ENCODE data around the gene KIF7. TPM values are rescaled to one million over a fixed set of nuclear protein-coding genes. Genes with fewer than 3 reads are reported as not detected.
"Not testable (repeated sequence)": the region's sequence is repeated elsewhere in the genome, so short reads cannot be mapped to it uniquely, and the experiment has no call there.

KIF7 gene
- total RNA-seq, 4 donors from 2014 or later, result 10.8 to 23.6 (median 18.9) TPM

- no peak for TF ChIP-seq POLR2AphosphoS5 (IDR thresholded peaks at IDR 0.05)
- TF ChIP-seq EP300 (IDR thresholded peaks at IDR 0.05), result no peak
- Histone ChIP-seq H3K9me3 (peaks cover 0 to 10% (median 0%) of the 10 kb centered on the region in 4 donors), H3K4me1 (no peaks in the 10 kb centered on the region), H3K27ac (replicated peaks in 1 of 4) (no peak overlapping the region), H3K36me3 (no peaks in the 10 kb centered on the region), H3K27me3 (peaks cover 0 to 4% (median 0%) of the 10 kb centered on the region in 4 donors), H3K4me3 (no peak overlapping the region)
- DNase-seq (ENCODE audit: extremely low spot score), result no peak
- WGBS, result 98% methylated on average over 2 of the region's 2 CpGs
- intact Hi-C loops (cut with DNase I), result no loop called here
Measured at GRCh38 chr15:89611317-89611716, 44.0 kb downstream of the KIF7 start.

DNA sequence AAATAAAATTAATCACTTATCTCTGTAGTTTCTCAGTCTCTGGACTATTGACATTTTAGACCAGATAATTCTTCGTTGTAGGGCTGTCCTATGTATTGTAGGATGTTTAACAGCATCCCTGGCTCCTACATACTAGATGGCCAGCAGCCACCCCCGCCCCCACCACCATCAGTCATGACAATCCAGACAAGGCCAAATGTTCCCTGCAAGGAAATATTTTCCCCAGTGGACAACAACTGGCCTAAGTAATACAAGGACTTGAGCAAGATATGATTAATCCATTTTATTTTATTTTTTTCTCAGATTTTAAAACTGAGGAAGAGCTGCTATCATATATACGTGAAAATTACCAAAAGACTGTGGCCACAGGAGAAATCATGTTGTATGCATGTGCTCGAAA lies 56.2 kb downstream of the KIF7 start:
- no peaks in the 10 kb centered on the region for H3K9me3 ChIP-seq
- TF ChIP-seq POLR2A (IDR thresholded peaks at IDR 0.05; ENCODE audit: low read depth), result no peak
- TF ChIP-seq EP300 (IDR thresholded peaks at IDR 0.05), result no peak
- TF ChIP-seq, protein P1, sequence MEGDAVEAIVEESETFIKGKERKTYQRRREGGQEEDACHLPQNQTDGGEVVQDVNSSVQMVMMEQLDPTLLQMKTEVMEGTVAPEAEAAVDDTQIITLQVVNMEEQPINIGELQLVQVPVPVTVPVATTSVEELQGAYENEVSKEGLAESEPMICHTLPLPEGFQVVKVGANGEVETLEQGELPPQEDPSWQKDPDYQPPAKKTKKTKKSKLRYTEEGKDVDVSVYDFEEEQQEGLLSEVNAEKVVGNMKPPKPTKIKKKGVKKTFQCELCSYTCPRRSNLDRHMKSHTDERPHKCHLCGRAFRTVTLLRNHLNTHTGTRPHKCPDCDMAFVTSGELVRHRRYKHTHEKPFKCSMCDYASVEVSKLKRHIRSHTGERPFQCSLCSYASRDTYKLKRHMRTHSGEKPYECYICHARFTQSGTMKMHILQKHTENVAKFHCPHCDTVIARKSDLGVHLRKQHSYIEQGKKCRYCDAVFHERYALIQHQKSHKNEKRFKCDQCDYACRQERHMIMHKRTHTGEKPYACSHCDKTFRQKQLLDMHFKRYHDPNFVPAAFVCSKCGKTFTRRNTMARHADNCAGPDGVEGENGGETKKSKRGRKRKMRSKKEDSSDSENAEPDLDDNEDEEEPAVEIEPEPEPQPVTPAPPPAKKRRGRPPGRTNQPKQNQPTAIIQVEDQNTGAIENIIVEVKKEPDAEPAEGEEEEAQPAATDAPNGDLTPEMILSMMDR (IDR thresholded peaks at IDR 0.05), result no peak
- no peak for TF ChIP-seq POLR2AphosphoS5 (IDR thresholded peaks at IDR 0.05)
- DNase-seq (ENCODE audit: extremely low spot score), result no peak
- H3K4me1 ChIP-seq, result no peaks in the 10 kb centered on the region
- no peaks in the 10 kb centered on the region for H3K27me3 ChIP-seq
- no peaks in the 10 kb centered on the region for H3K36me3 ChIP-seq
- H3K4me3 ChIP-seq, result no peak overlapping the region
- 96% methylated on average over 4 of the region's 4 CpGs for WGBS
- intact Hi-C loops (cut with DNase I), result no loop called here
- H3K27ac ChIP-seq (replicated peaks in 1 of 4), result no peak overlapping the region

- no peaks in the 10 kb centered on the region for H3K36me3 ChIP-seq
- no peaks in the 10 kb centered on the region for H3K4me1 ChIP-seq
- no peak for DNase-seq (ENCODE audit: extremely low spot score)
- TF ChIP-seq, protein P1 (IDR thresholded peaks at IDR 0.05), result no peak
- TF ChIP-seq POLR2A (IDR thresholded peaks at IDR 0.05; ENCODE audit: low read depth), result no peak
- no peak for TF ChIP-seq POLR2AphosphoS5 (IDR thresholded peaks at IDR 0.05)
- TF ChIP-seq EP300 (IDR thresholded peaks at IDR 0.05), result no peak
- WGBS, result 94% methylated on average over 4 of the region's 4 CpGs
- H3K4me3 ChIP-seq, result no peak overlapping the region
- H3K27me3 ChIP-seq, result no peaks in the 10 kb centered on the region
- no peak overlapping the region for H3K27ac ChIP-seq (replicated peaks in 1 of 4)
- intact Hi-C loops (cut with DNase I), result no loop called here
- no peaks in the 10 kb centered on the region for H3K9me3 ChIP-seq
Measured at GRCh38 chr15:89593018-89593417, 62.2 kb downstream of the KIF7 start.

DNA sequence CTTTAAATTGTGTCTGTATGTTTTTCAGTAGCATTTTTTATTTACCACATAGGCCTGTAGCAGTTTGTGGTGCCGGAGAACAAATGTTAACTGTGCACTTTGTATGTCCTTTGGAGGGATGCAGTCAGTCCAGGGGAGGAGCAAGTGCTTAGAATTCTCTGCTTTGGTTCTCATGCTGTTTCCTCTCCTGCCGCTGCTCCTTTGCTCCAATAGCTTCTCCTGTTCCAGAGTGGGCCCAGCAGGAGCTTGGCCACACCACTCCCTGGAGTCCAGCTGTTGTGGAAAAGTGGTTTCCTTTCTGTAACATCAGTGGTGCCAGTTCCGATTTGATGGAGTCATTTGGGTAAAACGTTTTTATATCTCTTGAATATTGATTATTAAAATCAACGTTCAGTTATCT lies 63.4 kb downstream of the KIF7 start:
- Histone ChIP-seq H3K4me1 (no peaks in the 10 kb centered on the region), H3K4me3 (no peak overlapping the region), H3K9me3 (no peaks in the 10 kb centered on the region), H3K36me3 (no peaks in the 10 kb centered on the region), H3K27ac (replicated peaks in 1 of 4) (no peak overlapping the region), H3K27me3 (no peaks in the 10 kb centered on the region)
- TF ChIP-seq, protein P1 (IDR thresholded peaks at IDR 0.05), result no peak
- TF ChIP-seq POLR2A (IDR thresholded peaks at IDR 0.05; ENCODE audit: low read depth) (no peak), EP300 (IDR thresholded peaks at IDR 0.05) (no peak), POLR2AphosphoS5 (IDR thresholded peaks at IDR 0.05) (no peak)
- WGBS, result 96% methylated on average over 5 of the region's 5 CpGs
- DNase-seq (ENCODE audit: extremely low spot score), result no peak
- intact Hi-C loops (cut with DNase I), result no loop called here

- intact Hi-C loops (cut with DNase I), result no loop called here
- TF ChIP-seq POLR2A (IDR thresholded peaks at IDR 0.05; ENCODE audit: low read depth) (no peak), EP300 (IDR thresholded peaks at IDR 0.05) (no peak)
Measured at GRCh38 chr15:89587955-89588354, 67.3 kb downstream of the KIF7 start.

GRCh38 chr15:89586651-89587050 lies 68.6 kb downstream of the KIF7 start:
- no peak for DNase-seq (ENCODE audit: extremely low spot score)
- Histone ChIP-seq H3K27ac (replicated peaks in 1 of 4) (no peak overlapping the region), H3K36me3 (no peaks in the 10 kb centered on the region), H3K9me3 (no peaks in the 10 kb centered on the region), H3K4me3 (no peak overlapping the region), H3K27me3 (no peaks in the 10 kb centered on the region), H3K4me1 (no peaks in the 10 kb centered on the region)
- 96% methylated on average over 2 of the region's 2 CpGs for WGBS
- TF ChIP-seq POLR2AphosphoS5 (IDR thresholded peaks at IDR 0.05) (no peak), POLR2A (IDR thresholded peaks at IDR 0.05; ENCODE audit: low read depth) (no peak)
- intact Hi-C loops (cut with DNase I), result no loop called here

More at GRCh38 chr15:89587955-89588354, 67.3 kb downstream of the KIF7 start:
- H3K27ac ChIP-seq (replicated peaks in 1 of 4), result no peak overlapping the region
- no peak overlapping the region for H3K4me3 ChIP-seq
- no peak for DNase-seq (ENCODE audit: extremely low spot score)
- 76% methylated on average over 4 of the region's 4 CpGs for WGBS
- no peaks in the 10 kb centered on the region for H3K4me1 ChIP-seq
- no peaks in the 10 kb centered on the region for H3K27me3 ChIP-seq
- H3K36me3 ChIP-seq, result no peaks in the 10 kb centered on the region
- no peaks in the 10 kb centered on the region for H3K9me3 ChIP-seq

DNA sequence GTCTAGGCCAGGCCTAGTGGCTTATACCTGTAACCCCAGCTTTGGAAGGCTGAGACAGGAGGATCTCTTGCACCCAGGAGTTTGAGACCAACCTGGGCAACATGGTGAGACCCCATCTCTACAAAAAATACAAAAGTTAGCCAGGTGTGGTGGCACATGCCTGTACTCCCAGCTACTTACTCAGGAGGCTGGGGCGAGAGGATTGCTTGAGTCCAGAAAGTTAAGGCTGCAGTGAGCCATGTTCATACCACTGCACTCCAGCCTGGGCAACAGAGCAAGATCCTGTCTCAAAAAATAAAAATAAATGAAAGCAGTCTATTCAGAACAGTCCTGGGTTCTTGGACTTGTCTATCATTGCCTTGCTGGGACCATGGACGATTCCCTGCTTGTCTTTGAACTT lies 74.5 kb downstream of the KIF7 start:
- H3K9me3 ChIP-seq; intact Hi-C loops (cut with DNase I); H3K36me3 ChIP-seq; H3K4me3 ChIP-seq; H3K27ac ChIP-seq (replicated peaks in 1 of 4); H3K4me1 ChIP-seq; DNase-seq (ENCODE audit: extremely low spot score): not testable (repeated sequence)
- peaks cover 0 to 12% (median 0%) of the 10 kb centered on the region in 4 donors for H3K27me3 ChIP-seq
- 91% methylated on average over 2 of the region's 2 CpGs for WGBS

All from esophagus muscularis mucosa (tissue), 4 donors.